AG09319 (cell line): Measurements from ENCODE around the gene MPC2.

Experiments
- DNase-seq: peaks from one replicate; pipeline ENCODE4 v3.0.0-alpha.2; 2010; ENCODE audit warnings: low read depth; ENCODE audit errors: extremely low read depth
- CTCF ChIP-seq: IDR thresholded peaks from 2 replicates; pipeline ENCODE4 v1.5.1; 2011; ENCODE audit warnings: low read depth, mild to moderate bottlenecking, inconsistent platforms, low read length, moderate library complexity

Gene MPC2

GRCh38 chr1:167973832-167974231, 37.0 kb upstream of the MPC2 start:
- TF ChIP-seq CTCF = no peak
- no peak for DNase-seq

- TF ChIP-seq CTCF = no peak
- DNase-seq = no peak
Observed at GRCh38 chr1:167968569-167968968, 31.7 kb upstream of the MPC2 start.

GRCh38 chr1:167966050-167966449, 29.2 kb upstream of the MPC2 start:
- no peak for TF ChIP-seq CTCF
- no peak for DNase-seq

- DNase-seq = no peak
- no peak for TF ChIP-seq CTCF
Observed at GRCh38 chr1:167964646-167965045, 27.8 kb upstream of the MPC2 start.

- no peak for DNase-seq
- no peak for TF ChIP-seq CTCF
Observed at GRCh38 chr1:167957710-167958109, 20.8 kb upstream of the MPC2 start.

GRCh38 chr1:167955915-167956314, 19.0 kb upstream of the MPC2 start:
- no peak for TF ChIP-seq CTCF
- no peak for DNase-seq

- no peak for TF ChIP-seq CTCF
- no peak for DNase-seq
Observed at GRCh38 chr1:167950569-167950968, 13.7 kb upstream of the MPC2 start.
